Astrocyte (in vitro differentiated cells and primary cell): ENCODE measurements around the gene CNKSR1. TPM values are rescaled to one million over a fixed set of nuclear protein-coding genes. Genes with fewer than 3 reads are reported as not detected.

Experiments
- DNase-seq: peaks from one replicate; pipeline ENCODE4 v3.0.0-alpha.2; 2010; ENCODE audit warnings: low read depth
- FAIRE-seq: peaks from 2 replicates; lab custom pipeline; 2011; peaks lifted over from hg19 to GRCh38; lab: Jason Lieb, UNC
- H2AFZ ChIP-seq: 2 replicates; pipeline ENCODE4 v1.6.0; 2012; ENCODE audit warnings: low read depth, low read length, inconsistent platforms
- H3K27ac ChIP-seq: 2 replicates; pipeline ENCODE4 v1.5.1; 2011; ENCODE audit warnings: low read depth, low read length, inconsistent platforms
- H3K27me3 ChIP-seq: 2 replicates; pipeline ENCODE4 v1.6.0; 2011; ENCODE audit warnings: low read length, inconsistent platforms; ENCODE audit not compliant: insufficient read depth
- H3K36me3 ChIP-seq: 2 replicates; pipeline ENCODE4 v1.5.1; 2011; ENCODE audit warnings: low read length, inconsistent platforms; ENCODE audit not compliant: insufficient read depth
- H3K4me1 ChIP-seq: 2 replicates; pipeline ENCODE4 v1.5.1; 2011; ENCODE audit warnings: low read length, inconsistent platforms; ENCODE audit not compliant: insufficient read depth
- H3K4me2 ChIP-seq: 2 replicates; pipeline ENCODE4 v1.6.0; 2012; ENCODE audit warnings: low read length, inconsistent platforms
- H3K4me3 ChIP-seq: 2 replicates; pipeline ENCODE4 v1.5.1; 2011; ENCODE audit warnings: low read depth, mild to moderate bottlenecking, low read length, inconsistent platforms; ENCODE audit not compliant: insufficient read depth
- H3K79me2 ChIP-seq: 2 replicates; pipeline ENCODE4 v1.6.0; 2012; ENCODE audit warnings: mild to moderate bottlenecking, low read length, inconsistent platforms; ENCODE audit not compliant: insufficient read depth
- H3K9ac ChIP-seq: 2 replicates; pipeline ENCODE4 v1.6.0; 2012; ENCODE audit warnings: mild to moderate bottlenecking, low read length, inconsistent platforms
- H3K9me3 ChIP-seq: 2 replicates; pipeline ENCODE4 v1.5.1; 2012; ENCODE audit warnings: low read depth, mild to moderate bottlenecking, low read length, inconsistent platforms; ENCODE audit not compliant: insufficient read depth
- H4K20me1 ChIP-seq: 2 replicates; pipeline ENCODE4 v1.6.0; 2012; ENCODE audit warnings: low read length, inconsistent platforms; ENCODE audit not compliant: insufficient read depth
- H3K27ac Mint-ChIP-seq: one replicate; pipeline ENCODE4 v1.8.0; 2021; ENCODE audit warnings: mild to moderate bottlenecking, mixed read lengths; ENCODE audit not compliant: unreplicated experiment
- H3K27me3 Mint-ChIP-seq: one replicate; pipeline ENCODE4 v1.8.0; 2021; ENCODE audit warnings: low read depth, mixed read lengths; ENCODE audit not compliant: unreplicated experiment
- H3K36me3 Mint-ChIP-seq: one replicate; pipeline ENCODE4 v1.8.0; 2021; ENCODE audit warnings: low read depth, mixed read lengths; ENCODE audit not compliant: unreplicated experiment
- H3K4me1 Mint-ChIP-seq: one replicate; pipeline ENCODE4 v1.8.0; 2021; ENCODE audit warnings: low read depth, mixed read lengths; ENCODE audit not compliant: unreplicated experiment
- H3K4me3 Mint-ChIP-seq: one replicate; pipeline ENCODE4 v1.8.0; 2021; ENCODE audit warnings: mild to moderate bottlenecking, moderate library complexity, mixed read lengths; ENCODE audit not compliant: unreplicated experiment
- H3K9me3 Mint-ChIP-seq: one replicate; pipeline ENCODE4 v1.8.0; 2021; ENCODE audit warnings: mild to moderate bottlenecking, mixed read lengths; ENCODE audit not compliant: unreplicated experiment
- EZH2 ChIP-seq: IDR thresholded peaks from 2 replicates; pipeline ENCODE4 v1.6.1; 2012; ENCODE audit warnings: mild to moderate bottlenecking, low read length, inconsistent platforms; ENCODE audit not compliant: insufficient read depth
- total RNA-seq: library from RNA; stranded (reverse); gene quantifications from 2 replicates; pipeline ENCODE4 v1.2.1, GENCODE V29; 2021
- TF ChIP-seq, protein P1 (sequence below): IDR thresholded peaks from 2 replicates; pipeline ENCODE4 v1.5.1; 2011; ENCODE audit warnings: low read depth, mild to moderate bottlenecking, inconsistent platforms, low read length, moderate library complexity; ENCODE audit not compliant: insufficient read depth

Gene CNKSR1
- total RNA-seq, 1 donor from 2014 or later = 5.0 TPM

GRCh38 chr1:26138974-26139558, 38.2 kb upstream of the CNKSR1 start:
- TF ChIP-seq, protein P1, sequence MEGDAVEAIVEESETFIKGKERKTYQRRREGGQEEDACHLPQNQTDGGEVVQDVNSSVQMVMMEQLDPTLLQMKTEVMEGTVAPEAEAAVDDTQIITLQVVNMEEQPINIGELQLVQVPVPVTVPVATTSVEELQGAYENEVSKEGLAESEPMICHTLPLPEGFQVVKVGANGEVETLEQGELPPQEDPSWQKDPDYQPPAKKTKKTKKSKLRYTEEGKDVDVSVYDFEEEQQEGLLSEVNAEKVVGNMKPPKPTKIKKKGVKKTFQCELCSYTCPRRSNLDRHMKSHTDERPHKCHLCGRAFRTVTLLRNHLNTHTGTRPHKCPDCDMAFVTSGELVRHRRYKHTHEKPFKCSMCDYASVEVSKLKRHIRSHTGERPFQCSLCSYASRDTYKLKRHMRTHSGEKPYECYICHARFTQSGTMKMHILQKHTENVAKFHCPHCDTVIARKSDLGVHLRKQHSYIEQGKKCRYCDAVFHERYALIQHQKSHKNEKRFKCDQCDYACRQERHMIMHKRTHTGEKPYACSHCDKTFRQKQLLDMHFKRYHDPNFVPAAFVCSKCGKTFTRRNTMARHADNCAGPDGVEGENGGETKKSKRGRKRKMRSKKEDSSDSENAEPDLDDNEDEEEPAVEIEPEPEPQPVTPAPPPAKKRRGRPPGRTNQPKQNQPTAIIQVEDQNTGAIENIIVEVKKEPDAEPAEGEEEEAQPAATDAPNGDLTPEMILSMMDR = no peak
- no peak for TF ChIP-seq EZH2
- H3K9me3 Mint-ChIP-seq = no peaks in the 10 kb centered on the region
- no peaks in the 10 kb centered on the region for H3K9me3 ChIP-seq
- no peaks in the 10 kb centered on the region for H3K79me2 ChIP-seq
- H3K27me3 Mint-ChIP-seq = peaks cover 9% of the 10 kb centered on the region
- no peak overlapping the region for H3K27ac Mint-ChIP-seq
- H3K4me3 Mint-ChIP-seq = no peak overlapping the region
- peaks cover 2% of the 10 kb centered on the region for H3K27me3 ChIP-seq
- H3K4me1 ChIP-seq = no peaks in the 10 kb centered on the region
- no peak overlapping the region for H3K4me3 ChIP-seq
- H3K4me2 ChIP-seq = no peak overlapping the region
- H3K4me1 Mint-ChIP-seq = no peaks in the 10 kb centered on the region
- H3K27ac ChIP-seq = no peak overlapping the region
- no peak for FAIRE-seq
- no peaks in the 10 kb centered on the region for H3K36me3 Mint-ChIP-seq
- H4K20me1 ChIP-seq = no peaks in the 10 kb centered on the region
- no peaks in the 10 kb centered on the region for H3K36me3 ChIP-seq
- DNase-seq = no peak
- H2AFZ ChIP-seq = no peak overlapping the region
- no peak overlapping the region for H3K9ac ChIP-seq

GRCh38 chr1:26142159-26142558, 35.1 kb upstream of the CNKSR1 start:
- Mint-ChIP-seq H3K27ac (no peak overlapping the region), H3K27me3 (peaks cover 29% of the 10 kb centered on the region), H3K9me3 (no peaks in the 10 kb centered on the region), H3K4me1 (no peaks in the 10 kb centered on the region), H3K36me3 (no peaks in the 10 kb centered on the region), H3K4me3 (no peak overlapping the region)
- H3K27me3 ChIP-seq = peaks cover 2% of the 10 kb centered on the region
- no peak for TF ChIP-seq EZH2
- TF ChIP-seq, protein P1 = no peak
- no peaks in the 10 kb centered on the region for H3K9me3 ChIP-seq
- no peak overlapping the region for H3K4me2 ChIP-seq
- H3K9ac ChIP-seq = no peak overlapping the region
- no peak overlapping the region for H3K4me3 ChIP-seq
- no peaks in the 10 kb centered on the region for H3K36me3 ChIP-seq
- H3K79me2 ChIP-seq = no peaks in the 10 kb centered on the region
- no peak overlapping the region for H2AFZ ChIP-seq
- H3K27ac ChIP-seq = no peak overlapping the region
- no peaks in the 10 kb centered on the region for H3K4me1 ChIP-seq
- FAIRE-seq (no peak), DNase-seq (no peak)
- no peaks in the 10 kb centered on the region for H4K20me1 ChIP-seq
